WTC11 (cell line): ENCODE measurements around the gene ATP11A. TPM values are rescaled to one million over a fixed set of nuclear protein-coding genes. Genes with fewer than 3 reads are reported as not detected.

Source experiments
- ATAC-seq: fragments of 200-7000 bp; cut with Tn5 transposase; 2 replicates; pipeline ENCODE4 v1.10.0; 2021; ENCODE audit warnings: mild to moderate bottlenecking, moderate library complexity
- CTCF ChIA-PET: fragments of 300-600 bp; sonication (Branson Sonifier 250); formaldehyde crosslinking; loops from one replicate; lab custom pipeline; 2021; ENCODE audit warnings: antibody characterized with exemption; lab: Charles Lee
- POLR2A ChIA-PET: fragments of 350-600 bp; sonication (Branson Sonifier 250); formaldehyde crosslinking; loops from one replicate; lab custom pipeline; 2021; ENCODE audit warnings: antibody characterized with exemption; lab: Charles Lee
- DNase-seq: peaks from one replicate; pipeline ENCODE4 v3.0.0; 2021; ENCODE audit warnings: low spot score
- H3K27ac Mint-ChIP-seq: 2 replicates; pipeline ENCODE4 v1.8.0; 2021; ENCODE audit warnings: mixed read lengths
- H3K27me3 Mint-ChIP-seq: 2 replicates; pipeline ENCODE4 v1.8.0; 2021; ENCODE audit warnings: low read depth, mild to moderate bottlenecking, moderate library complexity, mixed read lengths
- H3K36me3 Mint-ChIP-seq: 2 replicates; pipeline ENCODE4 v1.8.0; 2021; ENCODE audit warnings: mixed read lengths
- H3K4me1 Mint-ChIP-seq: 2 replicates; pipeline ENCODE4 v1.8.0; 2022; ENCODE audit warnings: mixed read lengths
- H3K4me3 Mint-ChIP-seq: 2 replicates; pipeline ENCODE4 v1.8.0; 2021; ENCODE audit warnings: mild to moderate bottlenecking, moderate library complexity, mixed read lengths
- H3K9me3 Mint-ChIP-seq: 2 replicates; pipeline ENCODE4 v1.8.0; 2021; ENCODE audit warnings: mixed read lengths
- ATF2 ChIP-seq: sonication (generic); formaldehyde crosslinking; IDR thresholded peaks from 2 replicates; pipeline ENCODE4 v1.8.1; 2022; ENCODE audit warnings: low read depth, missing genetic modification reagents, borderline replicate concordance
- CREB1 ChIP-seq: sonication (generic); formaldehyde crosslinking; IDR thresholded peaks from 2 replicates; pipeline ENCODE4 v1.8.0; 2023; ENCODE audit warnings: mild to moderate bottlenecking, missing genetic modification reagents
- CTCF ChIP-seq: fragments of 200-600 bp; IDR thresholded peaks from 2 replicates; pipeline ENCODE4 v1.8.0; 2022; ENCODE audit warnings: antibody characterized with exemption
- E2F4 ChIP-seq: sonication (generic); formaldehyde crosslinking; IDR thresholded peaks from 2 replicates; pipeline ENCODE4 v1.8.1; 2022; ENCODE audit warnings: low read depth, mild to moderate bottlenecking, moderate library complexity, missing genetic modification reagents, borderline replicate concordance
- E2F5 ChIP-seq: sonication (generic); formaldehyde crosslinking; IDR thresholded peaks from 2 replicates; pipeline ENCODE4 v1.8.1; 2022; ENCODE audit warnings: mild to moderate bottlenecking, moderate library complexity, missing genetic modification reagents
- ESRRA ChIP-seq: sonication (generic); formaldehyde crosslinking; IDR thresholded peaks from 2 replicates; pipeline ENCODE4 v1.8.1; 2022; ENCODE audit warnings: mild to moderate bottlenecking, missing genetic modification reagents, borderline replicate concordance
- ETV6 ChIP-seq: sonication (generic); formaldehyde crosslinking; IDR thresholded peaks from 2 replicates; pipeline ENCODE4 v1.8.1; 2022; ENCODE audit warnings: mild to moderate bottlenecking, missing genetic modification reagents
- FOXP1 ChIP-seq: sonication (generic); formaldehyde crosslinking; IDR thresholded peaks from 2 replicates; pipeline ENCODE4 v1.8.0; 2022; ENCODE audit warnings: missing genetic modification reagents, mild to moderate bottlenecking, moderate library complexity, borderline replicate concordance
- GABPB1 ChIP-seq: sonication (generic); formaldehyde crosslinking; IDR thresholded peaks from 2 replicates; pipeline ENCODE4 v1.8.1; 2023; ENCODE audit warnings: mild to moderate bottlenecking, missing genetic modification reagents
- IRF2 ChIP-seq: sonication (generic); formaldehyde crosslinking; IDR thresholded peaks from 2 replicates; pipeline ENCODE4 v1.8.0; 2022; ENCODE audit warnings: low read depth, missing genetic modification reagents, borderline replicate concordance
- KAT7 ChIP-seq: sonication (generic); formaldehyde crosslinking; IDR thresholded peaks from 2 replicates; pipeline ENCODE4 v1.8.1; 2023; ENCODE audit warnings: missing genetic modification reagents, mild to moderate bottlenecking, borderline replicate concordance
- MAX ChIP-seq: sonication (generic); formaldehyde crosslinking; IDR thresholded peaks from 2 replicates; pipeline ENCODE4 v1.8.0; 2022; ENCODE audit warnings: mild to moderate bottlenecking, missing genetic modification reagents
- MLX ChIP-seq: sonication (generic); formaldehyde crosslinking; IDR thresholded peaks from 2 replicates; pipeline ENCODE4 v1.8.1; 2023; ENCODE audit warnings: mild to moderate bottlenecking, missing genetic modification reagents, moderate library complexity
- NFATC4 ChIP-seq: fragments of 250-450 bp; sonication (Bioruptor Pico); IDR thresholded peaks from 2 replicates; pipeline ENCODE4 v1.9.0; 2021; ENCODE audit warnings: mild to moderate bottlenecking
- NFE2L1 ChIP-seq: sonication (generic); formaldehyde crosslinking; IDR thresholded peaks from 2 replicates; pipeline ENCODE4 v1.8.1; 2023; ENCODE audit warnings: missing genetic modification reagents
- NR2C2 ChIP-seq: sonication (generic); formaldehyde crosslinking; IDR thresholded peaks from 2 replicates; pipeline ENCODE4 v1.8.0; 2022; ENCODE audit warnings: mild to moderate bottlenecking, missing genetic modification reagents
- STAT6 ChIP-seq: sonication (generic); formaldehyde crosslinking; conservative IDR thresholded peaks from 2 replicates; pipeline ENCODE4 v1.8.1; 2023; ENCODE audit warnings: mild to moderate bottlenecking, low read depth, missing genetic modification reagents, moderate library complexity
- ZNF138 ChIP-seq: sonication (generic); formaldehyde crosslinking; conservative IDR thresholded peaks from 2 replicates; pipeline ENCODE4 v1.8.1; 2022; ENCODE audit warnings: mild to moderate bottlenecking, moderate library complexity, missing genetic modification reagents
- ZNF263 ChIP-seq: sonication (generic); formaldehyde crosslinking; IDR thresholded peaks from 2 replicates; pipeline ENCODE4 v1.8.1; 2022; ENCODE audit warnings: low read depth, mild to moderate bottlenecking, moderate library complexity, missing genetic modification reagents
- ZNF425 ChIP-seq: fragments of 250-450 bp; sonication (Bioruptor Pico); conservative IDR thresholded peaks from 2 replicates; pipeline ENCODE4 v1.9.0; 2021; ENCODE audit warnings: mild to moderate bottlenecking
- total RNA-seq: library from RNA; stranded (reverse); gene quantifications from 3 replicates; pipeline ENCODE4 v1.2.3, GENCODE V29; 2021

The ATP11A gene
- total RNA-seq, 1 experiment from 2014 or later: 100 TPM

- TF ChIP-seq E2F5 (CRISPR knock-in tag) (no peak), ZNF138 (CRISPR knock-in tag) (no peak), CREB1 (CRISPR knock-in tag) (no peak), GABPB1 (no peak)
Observed at GRCh38 chr13:112831196-112831595, 141.4 kb downstream of the ATP11A start (continued).

GRCh38 chr13:112831801-112832200, 142.0 kb downstream of the ATP11A start:
- TF ChIP-seq NR2C2 (CRISPR knock-in tag) (no peak), NFE2L1 (no peak), MAX (CRISPR knock-in tag) (no peak), IRF2 (CRISPR knock-in tag) (no peak), ATF2 (no peak), E2F5 (CRISPR knock-in tag) (no peak)
- POLR2A ChIA-PET: no interaction called here
- ATAC-seq: no peak
- H3K27ac Mint-ChIP-seq: peak overlapping the region; percentile 78
- H3K27me3 Mint-ChIP-seq: no peaks in the 10 kb centered on the region
- H3K4me3 Mint-ChIP-seq: no peak overlapping the region
- CTCF ChIA-PET: no interaction called here
- H3K36me3 Mint-ChIP-seq: peaks cover 85% of the 10 kb centered on the region
- H3K4me1 Mint-ChIP-seq: no peaks in the 10 kb centered on the region
- H3K9me3 Mint-ChIP-seq: no peaks in the 10 kb centered on the region
- DNase-seq: no peak

GRCh38 chr13:112832811-112833210, 143.0 kb downstream of the ATP11A start:
- ChIA-PET CTCF (no interaction called here), POLR2A (no interaction called here)
- H3K27ac Mint-ChIP-seq: no peak overlapping the region
- peaks cover 86% of the 10 kb centered on the region for H3K36me3 Mint-ChIP-seq
- no peak overlapping the region for H3K4me3 Mint-ChIP-seq
- ATAC-seq (no peak), DNase-seq (no peak)
- H3K9me3 Mint-ChIP-seq: no peaks in the 10 kb centered on the region
- no peaks in the 10 kb centered on the region for H3K4me1 Mint-ChIP-seq
- H3K27me3 Mint-ChIP-seq: no peaks in the 10 kb centered on the region
- TF ChIP-seq IRF2 (CRISPR knock-in tag): no peak
- TF ChIP-seq CREB1 (CRISPR knock-in tag): no peak
- TF ChIP-seq NFATC4 (CRISPR knock-in tag): no peak
- no peak for TF ChIP-seq ESRRA (CRISPR knock-in tag)
- TF ChIP-seq ETV6 (CRISPR knock-in tag): no peak
- no peak for TF ChIP-seq MLX (CRISPR knock-in tag)
- no peak for TF ChIP-seq CTCF
- no peak for TF ChIP-seq NFE2L1
- no peak for TF ChIP-seq FOXP1
- TF ChIP-seq KAT7 (CRISPR knock-in tag): no peak
- TF ChIP-seq ZNF425: no peak
- TF ChIP-seq ZNF263 (CRISPR knock-in tag): no peak
- no peak for TF ChIP-seq STAT6 (CRISPR knock-in tag)
- TF ChIP-seq E2F4: no peak
